SK-N-SH treated with all-trans-retinoic acid at 6 μM for 48 hours (cell line): Measurements from ENCODE around the gene PCBD1.

ENCODE experiments used
- ATAC-seq: fragments of 200-7000 bp; cut with Tn5 transposase; 3 replicates; pipeline ENCODE4 v1.9.1; 2020; ENCODE audit warnings: mild to moderate bottlenecking, moderate library complexity
- ARNTL ChIP-seq: fragments of 450-650 bp; formaldehyde crosslinking; IDR thresholded peaks from 2 replicates; pipeline ENCODE4 v1.5.0; 2020; ENCODE audit warnings: low read depth, mild to moderate bottlenecking, moderate library complexity, borderline replicate concordance
- BACH2 ChIP-seq: fragments of 250-450 bp; sonication (Bioruptor Pico); IDR thresholded peaks from 2 replicates; pipeline ENCODE4 v1.9.0; 2021; ENCODE audit warnings: mild to moderate bottlenecking, borderline replicate concordance
- CSDC2 ChIP-seq: fragments of 250-450 bp; sonication (Bioruptor Pico); IDR thresholded peaks from 2 replicates; pipeline ENCODE4 v1.5.0; 2020; ENCODE audit warnings: mild to moderate bottlenecking, moderate library complexity
- ESRRG ChIP-seq: fragments of 250-450 bp; sonication (Bioruptor Pico); IDR thresholded peaks from 2 replicates; pipeline ENCODE4 v1.6.1; 2021; ENCODE audit warnings: mild to moderate bottlenecking
- GLIS3 ChIP-seq: fragments of 250-450 bp; sonication (Bioruptor Pico); IDR thresholded peaks from 2 replicates; pipeline ENCODE4 v1.5.0; 2020; ENCODE audit warnings: mild to moderate bottlenecking, moderate library complexity
- ISL1 ChIP-seq: fragments of 250-450 bp; sonication (Bioruptor Pico); IDR thresholded peaks from 2 replicates; pipeline ENCODE4 v2.1.2; 2022; ENCODE audit warnings: mild to moderate bottlenecking, moderate library complexity
- OSR1 ChIP-seq: fragments of 250-450 bp; sonication (Bioruptor Pico); IDR thresholded peaks from 2 replicates; pipeline ENCODE4 v1.8.0; 2022; ENCODE audit warnings: moderate library complexity, mild to moderate bottlenecking, inconsistent platforms
- PPARA ChIP-seq: fragments of 250-450 bp; sonication (Bioruptor Pico); IDR thresholded peaks from 2 replicates; pipeline ENCODE4 v1.5.0; 2020; ENCODE audit warnings: mild to moderate bottlenecking, borderline replicate concordance
- RARB ChIP-seq: fragments of 250-450 bp; sonication (Bioruptor Pico); IDR thresholded peaks from 2 replicates; pipeline ENCODE4 v1.8.0; 2021; ENCODE audit warnings: mild to moderate bottlenecking, moderate library complexity
- SNAI2 ChIP-seq: fragments of 250-450 bp; sonication (Bioruptor Pico); IDR thresholded peaks from 2 replicates; pipeline ENCODE4 v1.5.0; 2020; ENCODE audit warnings: mild to moderate bottlenecking, moderate library complexity
- TCF4 ChIP-seq: fragments of 250-450 bp; sonication (Bioruptor Pico); IDR thresholded peaks from 2 replicates; pipeline ENCODE4 v1.8.0; 2021; ENCODE audit warnings: mild to moderate bottlenecking, moderate library complexity, borderline replicate concordance
- TOX ChIP-seq: fragments of 250-450 bp; sonication (Bioruptor Pico); IDR thresholded peaks from 2 replicates; pipeline ENCODE4 v1.8.0; 2021; ENCODE audit warnings: mild to moderate bottlenecking, moderate library complexity, borderline replicate concordance
- ZFP3 ChIP-seq: fragments of 250-450 bp; sonication (Bioruptor Pico); IDR thresholded peaks from 2 replicates; pipeline ENCODE4 v1.5.0; 2020; ENCODE audit warnings: mild to moderate bottlenecking, moderate library complexity
- ZFP30 ChIP-seq: fragments of 450-650 bp; formaldehyde crosslinking; IDR thresholded peaks from 2 replicates; pipeline ENCODE4 v1.5.0; 2022; ENCODE audit warnings: mild to moderate bottlenecking, moderate library complexity
- ZNF565 ChIP-seq: fragments of 450-650 bp; formaldehyde crosslinking; conservative IDR thresholded peaks from 2 replicates; pipeline ENCODE4 v1.5.0; 2020; ENCODE audit warnings: low read depth, mild to moderate bottlenecking, moderate library complexity
- ZNF70 ChIP-seq: fragments of 450-650 bp; formaldehyde crosslinking; IDR thresholded peaks from 2 replicates; pipeline ENCODE4 v1.5.0; 2020; ENCODE audit warnings: mild to moderate bottlenecking, moderate library complexity
- ZNF8 ChIP-seq: fragments of 450-650 bp; formaldehyde crosslinking; IDR thresholded peaks from 2 replicates; pipeline ENCODE4 v1.5.0; 2020; ENCODE audit warnings: mild to moderate bottlenecking, moderate library complexity
- TF ChIP-seq, protein P1 (sequence below): fragments of 250-450 bp; sonication (Bioruptor Pico); IDR thresholded peaks from 2 replicates; pipeline ENCODE4 v1.5.1; 2021; ENCODE audit warnings: mild to moderate bottlenecking, moderate library complexity
- TF ChIP-seq, protein P2 (sequence below): fragments of 250-450 bp; sonication (Bioruptor Pico); IDR thresholded peaks from 2 replicates; pipeline ENCODE4 v1.5.1; 2020; ENCODE audit warnings: low read depth, mild to moderate bottlenecking, moderate library complexity
- TF ChIP-seq, protein P3 (sequence below): fragments of 250-450 bp; sonication (Bioruptor Pico); IDR thresholded peaks from 2 replicates; pipeline ENCODE4 v1.8.0; 2021; ENCODE audit warnings: low read depth, mild to moderate bottlenecking, moderate library complexity, borderline replicate concordance

Gene PCBD1

DNA sequence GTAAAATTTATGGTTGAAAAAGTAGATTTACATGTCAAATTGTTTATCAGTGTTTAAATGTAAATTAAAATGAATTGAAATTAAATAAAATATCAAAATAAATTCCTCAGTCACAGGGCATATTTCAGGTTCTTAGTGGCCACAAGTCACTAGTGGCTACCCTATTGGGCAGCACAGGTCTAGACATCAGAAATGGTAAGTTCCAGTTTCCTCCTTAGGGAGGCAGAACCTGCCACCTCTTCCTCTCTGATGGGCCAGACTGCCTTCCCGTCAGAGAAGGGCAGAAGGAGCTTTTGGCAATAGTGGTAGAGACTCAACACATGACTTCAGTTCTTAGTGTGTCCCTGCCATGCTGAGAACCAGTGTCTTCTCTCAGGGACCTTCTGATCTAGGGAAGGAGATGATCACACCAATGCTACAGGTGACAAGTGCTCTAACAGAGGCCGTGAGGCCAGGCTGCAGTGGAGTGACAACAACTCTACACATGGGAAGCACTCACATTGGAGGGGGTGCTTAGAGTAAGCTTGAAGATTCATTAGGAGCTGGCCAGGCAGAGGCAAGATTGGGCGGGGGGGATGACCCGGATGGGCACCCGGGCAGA, 14.4 kb upstream of the PCBD1 start:
- ATAC-seq = peak; percentile 49

DNA sequence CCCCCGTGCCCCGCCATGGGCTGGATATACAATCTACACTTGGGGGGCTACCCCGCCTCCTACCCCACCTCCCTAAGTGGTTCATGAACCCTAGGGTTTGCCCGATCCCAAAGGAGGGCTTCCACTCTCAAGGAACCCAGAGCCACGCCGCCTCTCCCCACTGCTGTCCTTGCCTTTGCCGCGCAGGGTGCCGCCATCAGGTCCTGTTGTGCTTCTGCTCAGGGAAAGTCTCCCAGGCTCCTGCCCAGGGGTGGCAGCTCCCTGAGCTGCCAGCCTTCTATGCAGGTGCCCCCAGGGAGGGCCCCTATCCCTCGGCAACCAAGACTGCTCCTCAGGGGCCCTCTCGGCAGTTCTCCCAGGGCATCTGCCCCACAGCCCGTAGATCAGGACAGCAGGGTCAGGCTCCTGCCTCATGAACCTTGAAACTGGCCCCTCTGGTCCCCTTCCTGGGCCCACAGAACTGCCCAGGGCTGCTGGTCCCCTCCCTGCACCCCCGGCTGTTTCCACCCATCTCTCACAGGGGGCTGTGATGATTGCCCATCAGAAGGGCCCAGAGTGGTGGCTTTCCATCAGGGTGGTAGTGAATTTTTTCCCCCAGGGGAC, 13.0 kb upstream of the PCBD1 start:
- TF ChIP-seq ZFP30 (CRISPR knock-in tag) = no peak
- no peak for TF ChIP-seq OSR1 (CRISPR knock-in tag)
- TF ChIP-seq, all 23 proteins: peak for 0
- no peak for ATAC-seq

More for the DNA sequence above, 14.4 kb upstream of the PCBD1 start:
- TF ChIP-seq TOX (no peak), ARNTL (no peak), GLIS3 (CRISPR knock-in tag) (no peak), ZNF70 (no peak), ZNF565 (no peak), PPARA (CRISPR knock-in tag) (no peak), ZNF8 (CRISPR knock-in tag) (no peak), ZFP30 (CRISPR knock-in tag) (no peak), OSR1 (CRISPR knock-in tag) (no peak), ESRRG (CRISPR knock-in tag) (no peak), RARB (CRISPR knock-in tag) (no peak)
- TF ChIP-seq, protein P1, sequence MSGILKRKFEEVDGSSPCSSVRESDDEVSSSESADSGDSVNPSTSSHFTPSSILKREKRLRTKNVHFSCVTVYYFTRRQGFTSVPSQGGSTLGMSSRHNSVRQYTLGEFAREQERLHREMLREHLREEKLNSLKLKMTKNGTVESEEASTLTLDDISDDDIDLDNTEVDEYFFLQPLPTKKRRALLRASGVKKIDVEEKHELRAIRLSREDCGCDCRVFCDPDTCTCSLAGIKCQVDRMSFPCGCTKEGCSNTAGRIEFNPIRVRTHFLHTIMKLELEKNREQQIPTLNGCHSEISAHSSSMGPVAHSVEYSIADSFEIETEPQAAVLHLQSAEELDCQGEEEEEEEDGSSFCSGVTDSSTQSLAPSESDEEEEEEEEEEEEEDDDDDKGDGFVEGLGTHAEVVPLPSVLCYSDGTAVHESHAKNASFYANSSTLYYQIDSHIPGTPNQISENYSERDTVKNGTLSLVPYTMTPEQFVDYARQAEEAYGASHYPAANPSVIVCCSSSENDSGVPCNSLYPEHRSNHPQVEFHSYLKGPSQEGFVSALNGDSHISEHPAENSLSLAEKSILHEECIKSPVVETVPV = no peak

DNA sequence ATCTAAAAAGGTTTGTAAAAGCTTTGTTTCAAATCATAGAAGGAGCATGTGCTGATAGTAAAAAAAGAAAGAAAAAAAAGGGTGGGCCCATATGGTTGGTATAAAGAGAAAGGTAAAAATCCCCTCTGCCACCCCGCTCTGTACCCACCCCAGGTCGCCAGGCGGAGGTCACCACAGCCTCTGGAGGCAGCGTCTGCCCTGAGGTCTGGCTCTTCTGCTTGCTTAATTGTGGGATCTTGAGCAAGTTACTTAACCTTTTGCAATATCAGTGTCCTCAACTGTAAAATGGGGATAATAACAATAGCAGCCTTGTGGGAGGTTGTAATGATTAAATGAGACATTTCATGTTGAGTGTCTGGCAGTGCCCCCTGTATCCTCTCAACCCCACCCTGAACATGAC, 10.7 kb upstream of the PCBD1 start:
- TF ChIP-seq CSDC2 (CRISPR knock-in tag) = no peak
- no peak for TF ChIP-seq ARNTL
- TF ChIP-seq ZNF70 = no peak
- no peak for TF ChIP-seq OSR1 (CRISPR knock-in tag)
- no peak for TF ChIP-seq ZNF565
- TF ChIP-seq, protein P2, sequence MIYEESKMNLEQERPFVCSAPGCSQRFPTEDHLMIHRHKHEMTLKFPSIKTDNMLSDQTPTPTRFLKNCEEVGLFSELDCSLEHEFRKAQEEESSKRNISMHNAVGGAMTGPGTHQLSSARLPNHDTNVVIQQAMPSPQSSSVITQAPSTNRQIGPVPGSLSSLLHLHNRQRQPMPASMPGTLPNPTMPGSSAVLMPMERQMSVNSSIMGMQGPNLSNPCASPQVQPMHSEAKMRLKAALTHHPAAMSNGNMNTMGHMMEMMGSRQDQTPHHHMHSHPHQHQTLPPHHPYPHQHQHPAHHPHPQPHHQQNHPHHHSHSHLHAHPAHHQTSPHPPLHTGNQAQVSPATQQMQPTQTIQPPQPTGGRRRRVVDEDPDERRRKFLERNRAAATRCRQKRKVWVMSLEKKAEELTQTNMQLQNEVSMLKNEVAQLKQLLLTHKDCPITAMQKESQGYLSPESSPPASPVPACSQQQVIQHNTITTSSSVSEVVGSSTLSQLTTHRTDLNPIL (CRISPR knock-in tag) = no peak
- TF ChIP-seq PPARA (CRISPR knock-in tag) = no peak
- TF ChIP-seq ISL1 (CRISPR knock-in tag) = no peak
- TF ChIP-seq ZFP3 (CRISPR knock-in tag) = no peak
- TF ChIP-seq GLIS3 (CRISPR knock-in tag) = no peak
- no peak for TF ChIP-seq BACH2 (CRISPR knock-in tag)
- TF ChIP-seq ZNF8 (CRISPR knock-in tag) = no peak
- TF ChIP-seq TCF4 (CRISPR knock-in tag) = no peak
- ATAC-seq = no peak

DNA sequence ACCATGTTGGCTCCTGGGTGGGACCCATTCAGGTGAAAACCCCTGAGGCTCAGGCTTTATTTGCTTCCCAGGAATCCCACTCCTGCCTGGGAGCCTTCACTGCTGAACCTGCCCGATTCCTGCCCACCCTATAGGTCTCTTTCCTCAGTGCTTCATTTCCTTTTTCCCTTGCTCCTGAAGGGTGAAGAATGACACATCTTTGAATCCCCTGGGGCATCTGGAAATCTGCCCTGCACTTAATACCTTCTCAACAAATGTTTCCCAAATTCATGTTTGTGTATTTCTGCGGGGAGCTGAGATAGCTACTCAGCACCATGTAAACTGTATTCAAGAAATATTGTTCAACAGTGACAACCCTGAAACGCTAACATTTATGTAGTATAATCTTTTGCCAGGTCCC, 10.3 kb upstream of the PCBD1 start:
- TF ChIP-seq BACH2 (CRISPR knock-in tag) = no peak
- no peak for TF ChIP-seq PPARA (CRISPR knock-in tag)
- TF ChIP-seq ZNF8 (CRISPR knock-in tag) = no peak
- TF ChIP-seq TOX = no peak
- ATAC-seq = no peak

DNA sequence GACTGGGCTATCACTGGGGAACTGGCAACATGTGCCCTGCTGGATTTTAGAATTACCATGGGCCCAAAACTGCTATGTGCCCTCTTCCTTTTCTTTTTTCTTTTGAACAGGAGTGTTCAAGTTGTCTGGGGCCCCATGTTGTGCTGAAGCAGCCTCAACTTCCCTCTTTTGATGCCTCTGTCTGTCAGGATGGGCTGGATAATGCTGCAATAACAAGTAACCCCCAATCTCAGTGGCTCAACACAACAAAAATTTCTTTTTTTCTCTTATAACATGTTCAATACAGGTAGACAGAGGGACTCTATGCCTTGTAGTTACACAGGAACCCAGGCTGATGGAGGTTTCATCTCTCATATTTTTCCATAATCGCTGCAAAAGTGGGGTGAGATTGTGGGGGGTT, 8.2 kb upstream of the PCBD1 start:
- TF ChIP-seq ARNTL = no peak
- TF ChIP-seq, protein P3, sequence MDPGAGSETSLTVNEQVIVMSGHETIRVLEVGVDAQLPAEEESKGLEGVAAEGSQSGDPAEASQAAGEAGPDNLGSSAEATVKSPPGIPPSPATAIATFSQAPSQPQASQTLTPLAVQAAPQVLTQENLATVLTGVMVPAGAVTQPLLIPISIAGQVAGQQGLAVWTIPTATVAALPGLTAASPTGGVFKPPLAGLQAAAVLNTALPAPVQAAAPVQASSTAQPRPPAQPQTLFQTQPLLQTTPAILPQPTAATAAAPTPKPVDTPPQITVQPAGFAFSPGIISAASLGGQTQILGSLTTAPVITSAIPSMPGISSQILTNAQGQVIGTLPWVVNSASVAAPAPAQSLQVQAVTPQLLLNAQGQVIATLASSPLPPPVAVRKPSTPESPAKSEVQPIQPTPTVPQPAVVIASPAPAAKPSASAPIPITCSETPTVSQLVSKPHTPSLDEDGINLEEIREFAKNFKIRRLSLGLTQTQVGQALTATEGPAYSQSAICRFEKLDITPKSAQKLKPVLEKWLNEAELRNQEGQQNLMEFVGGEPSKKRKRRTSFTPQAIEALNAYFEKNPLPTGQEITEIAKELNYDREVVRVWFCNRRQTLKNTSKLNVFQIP = no peak
- no peak for TF ChIP-seq GLIS3 (CRISPR knock-in tag)
- TF ChIP-seq, protein P2 (CRISPR knock-in tag) = no peak
- TF ChIP-seq BACH2 (CRISPR knock-in tag) = no peak
- no peak for TF ChIP-seq ZFP3 (CRISPR knock-in tag)
- TF ChIP-seq SNAI2 = no peak
- TF ChIP-seq PPARA (CRISPR knock-in tag) = no peak
- ATAC-seq = no peak
